Karpas-422 (cell line): ENCODE data around the gene CLDN5. TPM values are rescaled to one million over a fixed set of nuclear protein-coding genes. Genes with fewer than 3 reads are reported as not detected.
"Not testable (repeated sequence)": the region's sequence is repeated elsewhere in the genome, so short reads cannot be mapped to it uniquely, and the experiment has no call there.

Source experiments
- DNase-seq: peaks from one replicate; pipeline ENCODE4 v3.0.0-alpha.2; 2015
- H2AFZ ChIP-seq: fragments of 200-600 bp; sonication (generic); 2 replicates; pipeline ENCODE4 v1.6.1; 2014; ENCODE audit warnings: antibody characterized with exemption, low read length, mixed read lengths
- H3K27ac ChIP-seq: fragments of 200-600 bp; sonication (generic); 2 replicates; pipeline ENCODE4 v1.5.1; 2014; ENCODE audit warnings: mild to moderate bottlenecking, low read length, moderate library complexity
- H3K27me3 ChIP-seq: fragments of 200-600 bp; sonication (generic); 2 replicates; pipeline ENCODE4 v1.6.1; 2014; ENCODE audit warnings: low read length, mixed read lengths
- H3K36me3 ChIP-seq: fragments of 200-600 bp; sonication (generic); 2 replicates; pipeline ENCODE4 v1.6.1; 2014; ENCODE audit warnings: low read length, mixed read lengths; ENCODE audit not compliant: insufficient read depth
- H3K4me1 ChIP-seq: fragments of 200-600 bp; sonication (generic); 2 replicates; pipeline ENCODE4 v1.6.1; 2014; ENCODE audit warnings: mild to moderate bottlenecking, low read length, mixed read lengths
- H3K4me2 ChIP-seq: fragments of 200-600 bp; sonication (generic); 2 replicates; pipeline ENCODE4 v1.6.1; 2014; ENCODE audit warnings: low read length, low read depth, mild to moderate bottlenecking; ENCODE audit not compliant: poor library complexity, severe bottlenecking
- H3K4me3 ChIP-seq: fragments of 200-600 bp; sonication (generic); 2 replicates; pipeline ENCODE4 v1.5.1; 2014; ENCODE audit warnings: mild to moderate bottlenecking, antibody characterized with exemption, low read length, mixed read lengths
- H3K79me2 ChIP-seq: fragments of 200-600 bp; sonication (generic); 2 replicates; pipeline ENCODE4 v1.6.1; 2014; ENCODE audit warnings: mild to moderate bottlenecking, low read length, mixed read lengths
- H3K9ac ChIP-seq: fragments of 200-600 bp; sonication (generic); 2 replicates; pipeline ENCODE4 v1.6.0; 2014; ENCODE audit warnings: low read length
- H3K9me2 ChIP-seq: fragments of 200-600 bp; sonication (generic), shearing (Covaris generic); replicated peaks from 2 replicates; pipeline ENCODE4 v1.6.0; 2014; ENCODE audit warnings: mild to moderate bottlenecking, low read length, moderate library complexity; ENCODE audit not compliant: insufficient read depth
- H3K9me3 ChIP-seq: fragments of 300-700, 200-600 bp; sonication (generic); 2 replicates; pipeline ENCODE4 v1.6.1; 2014; ENCODE audit warnings: low read length, mixed read lengths
- H4K20me1 ChIP-seq: fragments of 200-600 bp; sonication (generic); 2 replicates; pipeline ENCODE4 v1.6.1; 2014; ENCODE audit warnings: mild to moderate bottlenecking, antibody characterized with exemption, low read length, low read depth; ENCODE audit not compliant: insufficient read depth
- total RNA-seq: library from RNA; depleted of rRNA; stranded (reverse); fragments of >200 nt; shearing (Covaris generic); gene quantifications from 2 replicates; pipeline ENCODE4 v1.2.3, GENCODE V29; 2014; ENCODE audit warnings: low replicate concordance

CLDN5 gene
- total RNA-seq, 1 experiment from 2014 or later, result not detected

DNA sequence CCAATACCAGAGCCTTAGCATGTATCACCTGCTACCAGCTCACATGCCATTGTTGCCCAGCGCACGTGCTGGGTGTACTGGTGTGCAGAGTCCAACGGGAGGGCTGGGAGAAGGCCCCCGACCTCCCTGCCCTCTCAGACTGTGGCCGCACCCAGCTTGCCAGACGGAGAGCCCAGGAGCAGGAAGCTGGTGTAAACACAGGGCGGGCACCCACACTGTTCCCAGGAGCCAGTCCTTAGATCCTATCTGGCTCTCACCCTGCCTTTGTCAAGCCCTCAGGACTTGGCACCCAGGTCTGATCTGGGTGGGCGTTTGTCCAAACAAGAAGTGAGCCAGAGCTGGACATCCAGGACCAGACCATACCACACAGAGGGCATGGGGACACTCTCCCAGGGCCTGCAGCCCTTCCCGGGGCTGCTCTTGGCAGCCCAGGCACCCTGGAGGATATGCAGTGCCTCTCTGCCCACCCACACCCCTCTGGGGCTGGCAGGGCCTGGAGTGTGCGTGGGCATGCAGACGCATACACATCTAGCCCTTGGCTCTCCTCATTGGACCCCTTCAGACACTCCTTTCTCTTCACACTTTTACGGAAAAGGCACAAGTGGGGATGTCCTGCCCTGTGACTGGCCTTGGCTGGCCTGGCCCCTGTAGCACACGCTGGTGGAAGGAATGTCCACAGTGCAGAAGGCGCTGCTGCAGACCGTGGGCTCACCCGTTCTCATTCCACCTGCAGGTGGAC lies 19.9 kb upstream of the CLDN5 start:
- no peaks in the 10 kb centered on the region for H3K79me2 ChIP-seq
- no peak for DNase-seq
- no peak overlapping the region for H3K27ac ChIP-seq
- H3K9me2 ChIP-seq, result no peaks in the 10 kb centered on the region
- H3K36me3 ChIP-seq, result no peaks in the 10 kb centered on the region
- H4K20me1 ChIP-seq, result no peaks in the 10 kb centered on the region
- no peaks in the 10 kb centered on the region for H3K27me3 ChIP-seq
- H3K4me3 ChIP-seq, result no peak overlapping the region
- no peaks in the 10 kb centered on the region for H3K4me1 ChIP-seq
- H3K4me2 ChIP-seq, result no peak overlapping the region
- no peaks in the 10 kb centered on the region for H3K9me3 ChIP-seq
- H3K9ac ChIP-seq, result no peak overlapping the region
- H2AFZ ChIP-seq, result no peak overlapping the region

- DNase-seq, result no peak
- H3K79me2 ChIP-seq, result no peaks in the 10 kb centered on the region
- H3K9ac ChIP-seq, result no peak overlapping the region
- H4K20me1 ChIP-seq, result no peaks in the 10 kb centered on the region
- no peak overlapping the region for H3K27ac ChIP-seq
- no peaks in the 10 kb centered on the region for H3K9me3 ChIP-seq
- H3K4me3 ChIP-seq, result no peak overlapping the region
- no peaks in the 10 kb centered on the region for H3K4me1 ChIP-seq
- no peak overlapping the region for H3K4me2 ChIP-seq
- no peaks in the 10 kb centered on the region for H3K9me2 ChIP-seq
- H3K36me3 ChIP-seq, result no peaks in the 10 kb centered on the region
- no peak overlapping the region for H2AFZ ChIP-seq
- H3K27me3 ChIP-seq, result no peaks in the 10 kb centered on the region
These were observed 16.2 kb upstream of the CLDN5 start for GRCh38 chr22:19540394-19540793.

DNA sequence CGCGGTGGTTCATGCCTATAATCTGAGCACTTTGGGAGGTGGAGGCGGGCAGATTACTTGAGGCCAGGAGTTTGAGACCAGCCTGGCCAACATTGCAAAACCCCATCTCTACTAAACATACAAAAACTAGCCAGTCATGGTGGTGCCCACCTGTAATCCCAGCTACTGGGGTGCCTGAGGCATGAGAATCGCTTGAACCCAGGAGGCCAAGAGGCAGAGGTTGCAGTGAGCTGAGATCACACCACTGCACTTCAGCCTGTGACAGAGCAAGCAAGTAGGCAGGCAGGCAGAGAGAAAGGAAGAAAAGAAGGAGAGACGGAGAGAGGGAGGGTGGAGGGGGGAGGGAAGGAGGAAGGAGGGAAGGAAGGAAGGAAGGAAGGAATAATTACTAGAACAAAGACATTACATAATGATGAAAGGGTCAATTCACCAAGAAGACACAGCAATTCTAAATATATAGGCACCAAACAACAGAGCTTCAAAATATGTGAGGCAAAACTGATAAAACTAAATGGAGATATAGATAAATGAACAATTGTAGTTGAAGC lies 13.8 kb upstream of the CLDN5 start:
- H3K36me3 ChIP-seq, result no peaks in the 10 kb centered on the region
- no peaks in the 10 kb centered on the region for H3K9me2 ChIP-seq
- no peak overlapping the region for H3K9ac ChIP-seq
- no peak overlapping the region for H3K4me2 ChIP-seq
- H3K27me3 ChIP-seq, result no peaks in the 10 kb centered on the region
- H2AFZ ChIP-seq, result no peak overlapping the region
- DNase-seq, result no peak
- H3K4me1 ChIP-seq, result no peaks in the 10 kb centered on the region
- no peaks in the 10 kb centered on the region for H3K9me3 ChIP-seq
- H4K20me1 ChIP-seq, result no peaks in the 10 kb centered on the region
- H3K79me2 ChIP-seq, result no peaks in the 10 kb centered on the region
- H3K27ac ChIP-seq, result no peak overlapping the region
- H3K4me3 ChIP-seq, result no peak overlapping the region

DNA sequence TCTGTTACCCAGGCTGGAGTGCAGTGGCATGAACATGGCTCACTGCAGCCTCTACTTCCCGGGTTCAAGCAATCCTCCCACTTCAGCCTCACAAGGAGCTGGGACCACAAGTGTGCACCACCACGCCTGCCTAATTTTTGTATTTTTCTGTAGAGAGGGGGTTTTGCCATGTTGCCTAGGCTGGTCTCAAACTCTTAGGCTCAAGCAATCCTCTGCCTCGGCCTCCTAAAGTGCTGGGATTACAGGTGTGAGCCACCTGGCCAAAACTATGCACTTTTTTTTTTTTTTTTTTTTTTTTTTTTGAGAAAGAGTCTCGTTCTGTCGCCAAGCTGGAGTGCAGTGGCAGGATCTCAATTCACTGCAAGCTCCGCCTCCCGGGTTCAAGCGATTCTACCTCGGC lies 12.4 kb upstream of the CLDN5 start:
- Histone ChIP-seq H3K4me1 (no peaks in the 10 kb centered on the region), H3K79me2 (no peaks in the 10 kb centered on the region), H4K20me1 (no peaks in the 10 kb centered on the region), H2AFZ (no peak overlapping the region), H3K9ac (no peak overlapping the region), H3K4me3 (no peak overlapping the region), H3K27ac (no peak overlapping the region), H3K36me3 (no peaks in the 10 kb centered on the region), H3K27me3 (no peaks in the 10 kb centered on the region), H3K9me2 (no peaks in the 10 kb centered on the region), H3K4me2 (no peak overlapping the region), H3K9me3 (no peaks in the 10 kb centered on the region)
- DNase-seq, result no peak

DNA sequence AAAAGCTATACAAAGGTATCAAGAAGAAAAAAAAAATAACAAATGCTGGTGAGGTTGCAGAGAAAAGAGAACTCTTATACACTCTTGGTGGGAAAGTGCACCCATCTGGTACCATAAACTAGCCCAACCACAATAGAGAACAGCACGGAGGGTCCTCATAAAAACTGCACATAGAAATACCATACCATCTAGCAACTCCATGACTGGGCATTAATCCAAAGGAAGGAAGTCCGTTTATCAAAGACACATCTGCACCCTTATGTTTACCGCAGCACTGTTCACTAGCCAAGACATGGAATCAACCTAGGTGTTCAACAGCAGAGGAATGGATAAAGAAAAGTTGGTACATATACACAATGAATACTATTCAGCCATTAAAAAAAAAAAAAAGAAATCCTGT lies 10.8 kb upstream of the CLDN5 start:
- H3K9me3 ChIP-seq, result no peaks in the 10 kb centered on the region
- DNase-seq, result no peak
- no peaks in the 10 kb centered on the region for H3K36me3 ChIP-seq
- H4K20me1 ChIP-seq, result no peaks in the 10 kb centered on the region
- no peak overlapping the region for H3K9ac ChIP-seq
- no peaks in the 10 kb centered on the region for H3K9me2 ChIP-seq
- no peak overlapping the region for H3K27ac ChIP-seq
- H3K4me1 ChIP-seq, result no peaks in the 10 kb centered on the region
- no peaks in the 10 kb centered on the region for H3K27me3 ChIP-seq
- no peaks in the 10 kb centered on the region for H3K79me2 ChIP-seq
- H2AFZ ChIP-seq, result no peak overlapping the region
- H3K4me3 ChIP-seq, result no peak overlapping the region
- no peak overlapping the region for H3K4me2 ChIP-seq

DNA sequence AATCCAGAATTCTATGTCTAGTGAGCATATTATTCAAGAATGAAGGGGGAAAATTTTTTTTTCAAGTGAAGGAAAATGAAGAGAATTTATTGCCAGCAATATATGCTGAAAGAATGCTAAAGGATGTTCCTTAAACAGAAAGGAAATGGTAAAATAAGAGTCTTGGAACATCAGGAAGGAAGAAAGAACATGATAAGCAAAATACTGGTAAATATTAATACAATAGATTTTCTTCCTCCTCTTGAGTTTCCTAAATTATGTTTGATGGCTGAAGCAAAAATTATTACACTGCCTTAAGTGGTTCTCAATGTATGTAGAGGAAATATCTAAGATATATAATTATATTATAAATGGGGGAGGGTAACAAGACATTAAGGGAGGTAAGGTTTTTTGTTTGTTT lies 9.6 kb upstream of the CLDN5 start:
- Histone ChIP-seq H3K79me2 (no peaks in the 10 kb centered on the region), H3K4me3 (no peak overlapping the region), H3K36me3 (no peaks in the 10 kb centered on the region), H3K9me2 (no peaks in the 10 kb centered on the region), H3K27ac (no peak overlapping the region), H3K9me3 (no peaks in the 10 kb centered on the region), H3K4me1 (no peaks in the 10 kb centered on the region), H3K27me3 (no peaks in the 10 kb centered on the region), H3K4me2 (no peak overlapping the region), H3K9ac (no peak overlapping the region), H2AFZ (no peak overlapping the region), H4K20me1 (no peaks in the 10 kb centered on the region)
- DNase-seq, result no peak

GRCh38 chr22:19533049-19533626 lies 8.9 kb upstream of the CLDN5 start:
- H3K9ac ChIP-seq, result no peak overlapping the region
- no peaks in the 10 kb centered on the region for H3K27me3 ChIP-seq
- no peak overlapping the region for H2AFZ ChIP-seq
- H3K4me2 ChIP-seq, result no peak overlapping the region
- no peaks in the 10 kb centered on the region for H3K9me3 ChIP-seq
- H3K79me2 ChIP-seq, result no peaks in the 10 kb centered on the region
- no peaks in the 10 kb centered on the region for H3K36me3 ChIP-seq
- no peak overlapping the region for H3K4me3 ChIP-seq
- no peaks in the 10 kb centered on the region for H3K4me1 ChIP-seq
- no peak overlapping the region for H3K27ac ChIP-seq
- DNase-seq, result no peak
- no peaks in the 10 kb centered on the region for H4K20me1 ChIP-seq
- H3K9me2 ChIP-seq, result no peaks in the 10 kb centered on the region

GRCh38 chr22:19531327-19531726 lies 7.1 kb upstream of the CLDN5 start:
- not testable (repeated sequence) for H3K4me2 ChIP-seq, H2AFZ ChIP-seq, H3K36me3 ChIP-seq, H3K27ac ChIP-seq, H3K9me3 ChIP-seq, H3K79me2 ChIP-seq, H3K4me3 ChIP-seq, H3K9me2 ChIP-seq, H3K9ac ChIP-seq, DNase-seq, H4K20me1 ChIP-seq, H3K27me3 ChIP-seq
- peaks cover 16% of the 10 kb centered on the region for H3K4me1 ChIP-seq
